ENCODE data around the gene VCL.

The VCL gene

DNA sequence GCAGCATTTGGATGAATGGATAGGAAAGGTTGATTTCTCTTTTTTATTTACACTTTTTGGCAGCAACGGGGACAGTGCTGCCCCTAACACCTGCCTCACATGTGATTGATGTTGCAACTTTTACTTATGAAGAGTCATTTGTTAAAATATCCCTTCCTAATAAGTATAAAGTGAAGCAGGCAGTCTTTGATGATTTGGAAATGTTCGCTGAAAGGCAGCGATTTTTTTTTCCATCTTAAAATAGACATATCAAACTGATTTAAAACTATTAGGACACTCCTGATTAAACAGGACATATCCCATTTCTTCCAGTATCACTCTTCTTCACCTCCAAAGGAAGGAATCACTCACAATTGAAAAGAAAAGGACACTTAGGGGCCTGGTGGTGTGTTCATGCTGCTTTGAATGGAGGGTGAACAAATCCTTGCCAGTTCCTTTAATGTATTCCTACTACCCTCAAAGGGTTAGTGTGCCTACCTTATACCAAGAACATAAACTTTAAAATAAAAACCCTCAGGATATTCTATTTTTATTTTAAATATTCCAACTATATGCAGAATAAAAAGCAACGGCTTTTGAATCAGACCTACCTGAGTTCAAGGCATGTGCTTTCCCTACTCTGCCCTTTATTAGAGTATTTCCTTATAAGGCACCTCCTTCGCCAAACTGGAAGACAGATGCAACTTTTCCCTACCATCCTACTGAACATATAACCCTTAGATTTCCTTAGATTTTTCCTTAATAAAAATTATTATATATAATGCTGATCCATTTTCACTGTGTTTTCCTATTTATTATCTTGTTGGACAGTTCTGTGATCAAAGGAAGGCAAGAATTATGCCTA is 154.2 kb downstream of the VCL start:
- DNase-seq (ENCODE audit: low read depth in 2 of 2): no peak

DNA sequence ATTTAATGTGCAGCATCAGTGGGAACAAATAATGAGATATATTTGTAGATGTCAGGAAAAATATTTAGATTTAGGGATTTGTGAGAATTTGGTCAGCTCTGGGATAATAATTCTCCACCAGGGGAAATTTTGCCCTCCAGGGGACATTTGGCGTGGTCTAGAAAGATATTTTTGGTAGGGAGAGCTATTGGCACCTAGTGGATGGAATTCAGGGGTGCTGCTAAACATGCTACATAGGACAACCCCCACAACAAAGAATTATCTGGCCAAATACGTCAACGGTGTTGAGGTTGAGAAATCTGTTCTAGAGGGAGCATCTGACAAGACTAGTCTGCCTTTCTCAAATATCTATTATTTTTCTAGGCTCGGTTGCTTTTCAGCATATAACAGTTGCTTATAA is 155.2 kb downstream of the VCL start:
- no peak for DNase-seq (ENCODE audit: low read depth in 2 of 2)

DNA sequence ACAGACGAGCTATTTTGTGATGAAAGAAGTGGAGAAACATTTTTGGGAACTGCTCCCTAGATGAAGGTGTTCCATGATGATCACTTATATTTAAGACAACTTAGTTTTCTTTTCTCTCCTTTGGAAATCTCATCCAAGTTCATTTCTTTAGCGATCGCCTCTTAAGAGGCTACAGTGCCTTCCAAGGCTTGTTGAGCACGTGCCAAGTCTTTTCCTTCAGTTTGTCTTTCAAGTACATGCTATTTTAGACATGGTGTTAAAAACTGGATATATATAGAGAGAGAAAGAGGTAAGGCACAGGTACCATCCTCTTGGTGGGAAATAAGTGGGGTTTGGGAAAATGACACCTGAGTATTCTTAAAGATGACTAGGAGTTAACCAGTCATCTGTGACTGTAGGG is 155.8 kb downstream of the VCL start:
- DNase-seq (ENCODE audit: low read depth in 2 of 2): no peak

DNA sequence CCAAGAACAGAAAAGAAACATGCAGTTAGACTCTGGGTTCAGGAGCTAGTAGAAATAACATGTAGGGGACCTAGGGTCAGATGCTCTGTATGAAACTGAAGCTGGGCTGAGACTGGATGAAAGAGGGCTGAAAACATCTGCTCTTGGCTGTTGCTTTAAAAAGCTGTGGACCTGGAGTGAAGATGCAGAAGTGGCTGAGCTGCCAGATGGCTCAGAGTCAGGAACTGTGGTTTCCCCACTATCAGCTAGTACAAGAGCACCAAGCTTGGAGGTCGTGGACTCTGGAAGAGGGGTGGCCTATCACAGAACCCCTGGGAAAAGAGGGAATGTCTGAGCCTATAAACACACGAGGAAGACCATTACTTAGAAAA is 159.0 kb downstream of the VCL start:
- no peak for DNase-seq (ENCODE audit: low read depth in 2 of 2)

DNA sequence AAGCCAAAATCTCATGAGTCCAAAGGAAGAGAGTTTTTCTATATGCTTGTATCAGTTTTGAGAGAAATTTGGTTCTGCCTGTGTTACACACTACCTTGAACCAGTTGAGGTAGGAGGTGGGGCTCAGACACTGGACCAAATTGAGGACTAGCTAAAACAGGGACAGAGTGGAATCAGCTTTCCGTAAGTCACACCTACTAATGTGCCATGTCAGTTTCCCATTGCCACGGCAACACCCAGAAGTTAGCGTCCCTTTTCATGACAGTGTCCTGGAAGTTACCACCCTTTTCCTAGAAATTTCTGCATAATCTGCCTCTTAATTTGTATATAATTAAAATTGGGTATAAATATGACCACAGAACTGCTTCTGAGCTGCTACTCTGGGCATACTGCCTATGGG is 162.1 kb downstream of the VCL start:
- DNase-seq (ENCODE audit: low read depth in 2 of 2): no peak

DNA sequence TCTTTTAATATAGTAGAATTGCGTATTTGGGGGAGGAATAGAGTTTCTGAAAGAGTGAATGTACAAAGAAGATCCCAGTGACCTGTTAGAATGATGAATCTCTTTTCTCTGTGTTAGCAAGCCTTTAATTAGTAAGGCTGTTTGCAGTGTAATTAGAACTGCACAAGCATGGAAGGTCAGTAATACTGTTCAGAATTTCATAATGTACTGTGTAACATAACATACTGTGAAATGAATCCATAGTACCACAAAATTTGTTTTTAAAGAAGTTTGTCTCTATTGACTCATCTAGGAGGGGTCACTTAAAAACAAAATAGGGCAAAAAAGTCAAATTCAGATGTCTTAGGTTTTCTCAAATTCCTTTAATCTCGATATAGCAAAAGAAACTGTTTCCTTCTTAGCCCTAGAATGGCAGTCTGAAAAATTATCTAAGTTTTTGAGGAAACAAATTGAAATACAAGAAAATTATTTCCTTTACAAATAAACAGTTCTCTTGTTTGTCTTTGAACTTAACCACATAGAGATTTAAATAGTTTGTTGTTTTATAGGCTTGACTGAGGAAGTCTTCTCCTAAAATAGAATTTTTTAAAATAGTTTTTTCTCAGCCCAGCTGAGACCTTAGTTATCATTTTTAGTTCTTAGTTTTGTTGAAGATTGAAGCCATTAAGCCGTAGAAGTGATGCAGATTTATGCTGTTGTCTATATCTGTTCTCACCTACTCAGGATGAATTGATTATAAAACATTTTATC is 165.6 kb downstream of the VCL start:
- DNase-seq (ENCODE audit: low read depth in 2 of 2): no peak

DNA sequence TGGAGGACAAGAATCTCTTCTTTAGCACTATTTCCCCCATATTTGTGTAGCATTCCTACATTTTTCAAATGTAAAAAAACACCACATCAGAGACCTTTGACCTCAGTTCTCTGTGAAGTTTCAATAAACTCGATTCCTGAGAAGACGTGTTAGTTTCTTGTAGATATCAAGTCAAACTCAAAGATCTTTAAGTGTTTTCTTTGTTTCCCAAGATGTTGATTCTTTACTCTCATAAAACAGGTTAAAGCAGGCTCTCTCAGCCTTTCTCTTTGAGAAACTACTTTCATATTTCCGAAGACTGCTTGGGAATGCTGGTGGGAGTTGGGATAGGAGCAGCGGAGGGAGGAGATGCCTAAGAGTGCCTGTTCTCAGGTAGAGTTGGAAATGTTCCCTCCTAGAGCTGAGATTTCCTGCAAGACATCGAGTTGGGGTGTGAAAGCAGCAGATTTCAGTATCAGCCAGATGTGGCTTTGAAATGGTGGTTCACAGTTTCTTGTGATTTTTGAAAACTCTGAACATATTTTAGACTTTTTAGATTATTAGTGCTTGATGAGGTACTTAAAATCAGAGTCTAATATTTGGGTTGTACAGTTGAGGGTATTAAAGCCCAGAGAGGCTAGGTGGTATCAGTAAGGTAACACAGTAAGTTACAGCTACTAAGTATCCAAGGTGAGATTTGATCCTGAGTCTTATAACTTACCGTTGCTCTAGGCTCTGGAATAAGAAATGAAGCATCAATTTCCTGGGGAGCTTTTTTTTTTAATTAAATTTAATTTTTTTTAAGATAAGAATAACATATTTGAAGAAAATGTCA is 167.0 kb downstream of the VCL start:
- no peak for DNase-seq (ENCODE audit: low read depth in 2 of 2)

DNA sequence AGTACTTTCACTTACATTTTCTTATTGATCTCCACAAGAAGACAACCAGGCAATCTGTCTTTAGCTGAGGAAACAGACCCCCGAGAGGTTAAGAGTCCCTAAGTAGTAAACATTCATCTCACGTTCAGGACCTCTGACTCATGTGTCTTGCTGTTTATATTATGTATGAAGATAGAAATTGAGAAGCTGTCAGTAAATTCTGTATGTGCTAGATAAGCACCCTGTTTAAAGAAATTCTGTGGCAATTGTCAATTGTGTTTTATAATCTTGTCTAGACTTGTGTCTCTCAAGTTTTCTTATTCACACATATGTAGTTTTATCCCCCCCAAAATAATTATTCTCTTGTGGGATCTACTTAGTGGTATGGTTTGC is 167.6 kb downstream of the VCL start:
- no peak for DNase-seq (ENCODE audit: low read depth in 2 of 2)

DNA sequence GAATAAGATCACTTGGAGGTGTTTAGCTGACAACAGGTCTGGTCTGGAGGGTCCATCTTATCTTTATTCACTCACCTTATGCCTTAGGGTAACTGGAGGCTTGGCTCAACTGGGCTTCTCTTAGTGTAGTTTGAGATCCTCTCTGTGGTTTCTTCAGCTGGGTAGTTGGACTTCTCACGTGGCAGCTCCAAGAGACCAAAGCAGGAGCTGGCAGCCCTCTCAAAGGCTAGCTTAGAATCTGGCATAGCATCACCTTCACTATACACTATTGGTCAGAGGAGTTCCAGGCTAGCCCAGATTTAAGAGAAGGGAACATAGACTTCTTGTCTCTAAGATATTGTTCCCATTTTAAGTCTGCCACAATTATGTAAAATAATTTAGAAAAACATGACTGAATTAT is 169.5 kb downstream of the VCL start:
- DNase-seq (ENCODE audit: low read depth in 2 of 2): no peak

Data from stimulated activated CD8-positive, alpha-beta memory T cell treated with anti-CD3 and anti-CD28 coated beads, Interleukin-15, amount 100 ng/mL, for 48 hours (primary cell).